B cell (primary cell): ENCODE results near the gene NID1. TPM values are rescaled to one million over a fixed set of nuclear protein-coding genes. Genes with fewer than 3 reads are reported as not detected.
"Not testable (repeated sequence)": the region's sequence is repeated elsewhere in the genome, so short reads cannot be mapped to it uniquely, and the experiment has no call there.

ENCODE experiments used
- ATAC-seq: fragments of 200-7000 bp; cut with Tn5 transposase; one replicate; pipeline ENCODE4 v1.10.0; 2021; ENCODE audit warnings: low read depth, mild to moderate bottlenecking, moderate number of reproducible peaks, moderate library complexity
- CTCF ChIA-PET: fragments of 350-600 bp; sonication (Branson Sonifier 250); formaldehyde crosslinking; loops from one replicate; lab custom pipeline; 2021; ENCODE audit warnings: antibody characterized with exemption, inconsistent platforms; lab: Charles Lee
- POLR2A ChIA-PET: fragments of 350-600 bp; sonication (Branson Sonifier 250); formaldehyde crosslinking; loops from one replicate; lab custom pipeline; 2021; ENCODE audit warnings: antibody characterized with exemption; lab: Charles Lee
- DNase-seq: peaks from one replicate; pipeline ENCODE4 v3.0.0; 2013
- H2AFZ ChIP-seq: 2 replicates; pipeline ENCODE4 v1.6.1; 2012; ENCODE audit warnings: mild to moderate bottlenecking, low read depth, low read length; ENCODE audit not compliant: insufficient read depth, poor library complexity, severe bottlenecking
- H3K27ac ChIP-seq, 2 donors: 1 replicate in 1 of 2; 2 replicates in 1 of 2; pipeline ENCODE4 v1.5.1; 2012 to 2013; ENCODE audit warnings: low read length in 2 of 2, mild to moderate bottlenecking in 2 of 2, moderate library complexity in 1 of 2
- H3K27me3 ChIP-seq, 4 experiments: fragments of 200-600 bp in 1 of 4; sonication (generic) in 1 of 4; replicated peaks in 1 of 4; 1 replicate in 2 of 4; 2 replicates in 2 of 4; pipeline versions ENCODE4 v1.6.1 to v1.7.0; 2013 to 2016; ENCODE audit warnings: low read length in 3 of 4, mild to moderate bottlenecking in 2 of 4, mixed read lengths in 1 of 4, moderate library complexity in 1 of 4; ENCODE audit not compliant: insufficient read depth in 4 of 4, control insufficient read depth in 3 of 4; ENCODE audit errors: control extremely low read depth in 1 of 4
- H3K36me3 ChIP-seq, 2 experiments: replicated peaks in 1 of 2; 1 replicate in 1 of 2; 2 replicates in 1 of 2; pipeline versions ENCODE4 v1.6.1 to v1.7.1; 2013; ENCODE audit warnings: low read length in 1 of 2; ENCODE audit not compliant: insufficient read depth in 2 of 2, control insufficient read depth in 1 of 2; ENCODE audit errors: control extremely low read depth in 1 of 2, extremely low read depth in 1 of 2
- H3K4me1 ChIP-seq, 2 donors: fragments of 200-600 bp in 1 of 2; sonication (generic) in 1 of 2; 1 replicate in 1 of 2; 2 replicates in 1 of 2; pipeline versions ENCODE4 v1.5.1 to v1.6.1; 2013 to 2017; ENCODE audit warnings: low read length in 2 of 2; ENCODE audit not compliant: control insufficient read depth in 2 of 2, insufficient read depth in 2 of 2
- H3K4me2 ChIP-seq: replicated peaks from 2 replicates; pipeline ENCODE3; 2012; ENCODE audit warnings: mild to moderate bottlenecking, low read depth, low read length; ENCODE audit not compliant: poor library complexity, severe bottlenecking
- H3K4me3 ChIP-seq, 5 experiments: fragments of 200-600 bp in 1 of 5; sonication (generic) in 1 of 5; 1 replicate in 3 of 5; 2 replicates in 2 of 5; pipeline versions ENCODE4 v1.5.1 to v1.7.0; 2011 to 2016; ENCODE audit warnings: low read length in 4 of 5, mild to moderate bottlenecking in 4 of 5, low read depth in 2 of 5, control low read depth in 1 of 5, moderate library complexity in 1 of 5; ENCODE audit not compliant: insufficient read depth in 1 of 5; ENCODE audit errors: control extremely low read depth in 1 of 5, extremely low read depth in 1 of 5
- H3K79me2 ChIP-seq: fragments of 200-600 bp; sonication (generic); one replicate; pipeline ENCODE4 v1.6.0; 2016; ENCODE audit warnings: low read length; ENCODE audit not compliant: control insufficient read depth, insufficient read depth
- H3K9ac ChIP-seq: fragments of 200-600 bp; sonication (generic); 2 replicates; pipeline ENCODE4 v1.6.1; 2017; ENCODE audit warnings: mild to moderate bottlenecking, low read length, moderate library complexity
- H3K9me3 ChIP-seq, 3 donors: one replicate each; pipeline versions ENCODE4 v1.6.1 to v1.7.1; 2013; ENCODE audit warnings: low read length in 2 of 3; ENCODE audit not compliant: control insufficient read depth in 2 of 3, insufficient read depth in 1 of 3; ENCODE audit errors: control extremely low read depth in 1 of 3
- H4K20me1 ChIP-seq: 2 replicates; pipeline ENCODE4 v1.6.0; 2012; ENCODE audit warnings: mild to moderate bottlenecking, low read length; ENCODE audit not compliant: insufficient read depth, control insufficient read depth, poor library complexity, severe bottlenecking
- H3K27ac Mint-ChIP-seq: one replicate; pipeline ENCODE4 v1.8.0; 2021; ENCODE audit warnings: mixed read lengths
- H3K27me3 Mint-ChIP-seq: one replicate; pipeline ENCODE4 v1.8.0; 2021; ENCODE audit warnings: mixed read lengths
- H3K4me1 Mint-ChIP-seq: one replicate; pipeline ENCODE4 v1.8.0; 2021; ENCODE audit warnings: mixed read lengths
- H3K4me3 Mint-ChIP-seq: one replicate; pipeline ENCODE4 v1.8.0; 2021; ENCODE audit warnings: mixed read lengths
- H3K9me3 Mint-ChIP-seq: one replicate; pipeline ENCODE4 v1.8.0; 2022; ENCODE audit warnings: mixed read lengths; ENCODE audit not compliant: insufficient read depth
- CTCF ChIP-seq: fragments of 200-600 bp; IDR thresholded peaks from one replicate; pipeline ENCODE4 v1.8.0; 2022; ENCODE audit warnings: antibody characterized with exemption, mild to moderate bottlenecking
- EZH2 ChIP-seq: IDR thresholded peaks from 2 replicates; pipeline ENCODE4 v1.6.1; 2012; ENCODE audit warnings: borderline replicate concordance, low read depth, mild to moderate bottlenecking, moderate library complexity, low read length; ENCODE audit not compliant: insufficient read depth, poor library complexity, severe bottlenecking
- WGBS: methylation state at CpG from one replicate; pipeline ENCODE4 v1.1.5; 2013; ENCODE audit warnings: missing lambda C conversion rate; ENCODE audit not compliant: insufficient coverage; 5-methylcytosine and 5-hydroxymethylcytosine counted together
- intact Hi-C: fragments of 100-400 bp; cut with micrococcal nuclease; formaldehyde crosslinking; loops from one replicate; pipeline ENCODE4 v1.10.0; 2022
- polyA plus RNA-seq: library from polyadenylated mRNA; depleted of rRNA; stranded (reverse); fragments of >200 nt; gene quantifications from 2 replicates; pipeline ENCODE4 v1.2.3, GENCODE V29; 2012
- total RNA-seq, 2 donors: library from RNA; stranded (reverse); fragments of 120-200 nt in 1 of 2; gene quantifications; 1 replicate in 1 of 2; 2 replicates in 1 of 2; pipeline versions ENCODE4 v1.2.3 to v1.2.4, GENCODE V29; 2013 to 2022

The NID1 gene
- total and polyA plus RNA-seq, 2 donors (not counting 1 experiment from before 2014, with no cell fraction given): 0.06 TPM; not detected in 1

GRCh38 chr1:236078993-236079392, 14.1 kb upstream of the NID1 start:
- Histone ChIP-seq H3K27me3 (no peaks in the 10 kb centered on the region), H2AFZ (no peak overlapping the region), H4K20me1 (no peaks in the 10 kb centered on the region), H3K36me3 (no peaks in the 10 kb centered on the region), H3K4me3 (no peak overlapping the region), H3K27ac (no peak overlapping the region), H3K4me2 (no peak overlapping the region), H3K9me3 (no peaks in the 10 kb centered on the region), H3K4me1 (no peaks in the 10 kb centered on the region), H3K79me2 (no peaks in the 10 kb centered on the region), H3K9ac (no peak overlapping the region)
- Mint-ChIP-seq H3K27ac (no peak overlapping the region), H3K4me1 (no peaks in the 10 kb centered on the region), H3K27me3 (peaks cover 13% of the 10 kb centered on the region), H3K4me3 (no peak overlapping the region), H3K9me3 (no peaks in the 10 kb centered on the region)
- WGBS: 100% methylated on average over 1 of the region's 2 CpGs
- CTCF ChIA-PET: interaction anchor here (0.6 kb wide), 1 partner anchor 414 kb away, joined by 3 read pairs; no protein-coding TSS in a partner anchor
- intact Hi-C loops: no loop called here
- DNase-seq: no peak
- no peak for ATAC-seq
- no peak for TF ChIP-seq EZH2
- TF ChIP-seq CTCF: no peak
- POLR2A ChIA-PET: no interaction called here

GRCh38 chr1:236078077-236078476, 13.2 kb upstream of the NID1 start:
- H2AFZ ChIP-seq, POLR2A ChIA-PET, ATAC-seq, H3K4me2 ChIP-seq, H3K27me3 Mint-ChIP-seq, H3K4me1 ChIP-seq, H3K79me2 ChIP-seq, H3K27ac Mint-ChIP-seq, intact Hi-C loops, H3K27me3 ChIP-seq, H3K4me3 Mint-ChIP-seq, H3K36me3 ChIP-seq, CTCF ChIA-PET, H3K27ac ChIP-seq, H3K4me3 ChIP-seq, H4K20me1 ChIP-seq, H3K9me3 Mint-ChIP-seq, H3K9me3 ChIP-seq, H3K9ac ChIP-seq, H3K4me1 Mint-ChIP-seq, DNase-seq: not testable (repeated sequence)
- WGBS: no CpG with 5 or more reads among the region's 4 CpGs
